Sigmoid colon (tissue), 4 donors: Measurements from ENCODE around the gene ADRA2B.

ENCODE experiments used
- POLR2A ChIP-seq, 2 donors: fragments of 450-650 bp; IDR thresholded peaks; one replicate each; pipeline ENCODE4 v1.6.1; 2016; ENCODE audit warnings: antibody characterized with exemption in 2 of 2, mild to moderate bottlenecking in 2 of 2, moderate library complexity in 2 of 2
- POLR2AphosphoS5 ChIP-seq, 4 donors: sonication (generic); formaldehyde crosslinking; IDR thresholded peaks; one replicate each; pipeline ENCODE4 v1.6.1; 2017; ENCODE audit warnings: antibody characterized with exemption in 4 of 4

- no peak for TF ChIP-seq POLR2AphosphoS5 (IDR thresholded peaks at IDR 0.05)
- TF ChIP-seq POLR2A (IDR thresholded peaks at IDR 0.05) = no peak
Observed at GRCh38 chr2:96065381-96065930, 50.9 kb downstream of the ADRA2B start.
